Bronchial epithelial cell (primary cell): ENCODE measurements around the gene CISH. TPM values are rescaled to one million over a fixed set of nuclear protein-coding genes. Genes with fewer than 3 reads are reported as not detected.

ENCODE experiments used
- DNase-seq: peaks from one replicate; pipeline ENCODE4 v3.0.0-alpha.2; 2010; ENCODE audit warnings: low read depth
- FAIRE-seq: peaks from 2 replicates; lab custom pipeline; 2011; peaks lifted over from hg19 to GRCh38; lab: Jason Lieb, UNC
- H3K27me3 ChIP-seq: 2 replicates; pipeline ENCODE4 v1.5.1; 2011; ENCODE audit warnings: low read length; ENCODE audit not compliant: control insufficient read depth, insufficient read depth
- H3K36me3 ChIP-seq: 2 replicates; pipeline ENCODE4 v1.5.1; 2011; ENCODE audit warnings: low read length; ENCODE audit not compliant: control insufficient read depth, insufficient read depth
- H3K4me3 ChIP-seq: 2 replicates; pipeline ENCODE4 v1.5.1; 2011; ENCODE audit warnings: mild to moderate bottlenecking, low read depth, low read length, control low read depth
- CTCF ChIP-seq: IDR thresholded peaks from 2 replicates; pipeline ENCODE4 v1.5.1; 2011; ENCODE audit warnings: mild to moderate bottlenecking, moderate library complexity, low read length, control low read depth, inconsistent platforms; ENCODE audit not compliant: insufficient read depth, severe bottlenecking
- total RNA-seq: library from RNA; depleted of rRNA; stranded (reverse); fragments of >200 nt; gene quantifications from 2 replicates; pipeline ENCODE4 v1.2.1, GENCODE V29; 2014

The CISH gene
- total RNA-seq, 1 donor from 2014 or later = 0.26 TPM

- Histone ChIP-seq H3K27me3 (no peaks in the 10 kb centered on the region), H3K4me3 (no peak overlapping the region), H3K36me3 (no peaks in the 10 kb centered on the region)
- FAIRE-seq (no peak), DNase-seq (no peak)
- no peak for TF ChIP-seq CTCF
Observed at GRCh38 chr3:50623840-50624474, 12.4 kb upstream of the CISH start.

GRCh38 chr3:50622881-50623280 lies 11.3 kb upstream of the CISH start:
- FAIRE-seq = no peak
- no peaks in the 10 kb centered on the region for H3K27me3 ChIP-seq
- TF ChIP-seq CTCF = no peak
- DNase-seq = no peak
- no peak overlapping the region for H3K4me3 ChIP-seq
- H3K36me3 ChIP-seq = no peaks in the 10 kb centered on the region

GRCh38 chr3:50620820-50621219 lies 9.2 kb upstream of the CISH start:
- DNase-seq = no peak
- no peaks in the 10 kb centered on the region for H3K36me3 ChIP-seq
- H3K27me3 ChIP-seq = no peaks in the 10 kb centered on the region
- FAIRE-seq = no peak
- no peak for TF ChIP-seq CTCF
- H3K4me3 ChIP-seq = no peak overlapping the region

- H3K36me3 ChIP-seq = no peaks in the 10 kb centered on the region
- no peak overlapping the region for H3K4me3 ChIP-seq
- FAIRE-seq (no peak), DNase-seq (no peak)
- TF ChIP-seq CTCF = no peak
- no peaks in the 10 kb centered on the region for H3K27me3 ChIP-seq
Observed at GRCh38 chr3:50620420-50620819, 8.8 kb upstream of the CISH start.

- Histone ChIP-seq H3K4me3 (peak overlapping the region; percentile 87), H3K36me3 (no peaks in the 10 kb centered on the region), H3K27me3 (no peaks in the 10 kb centered on the region)
- no peak for TF ChIP-seq CTCF
- FAIRE-seq (no peak), DNase-seq (no peak)
Observed at GRCh38 chr3:50617911-50618481, 6.4 kb upstream of the CISH start.
